Thoracic aorta (tissue), 2 donors: ENCODE results near the gene NUTM2G. TPM values are rescaled to one million over a fixed set of nuclear protein-coding genes. Genes with fewer than 3 reads are reported as not detected.
"Not testable (repeated sequence)": the region's sequence is repeated elsewhere in the genome, so short reads cannot be mapped to it uniquely, and the experiment has no call there.

Source experiments
- ATAC-seq: fragments of 150-250 bp; one replicate; pipeline ENCODE4 v1.8.0; 2017; ENCODE audit warnings: low read depth; ENCODE audit not compliant: insufficient number of reproducible peaks, low FRiP score
- DNase-seq: peaks from one replicate; pipeline ENCODE4 v3.0.0-alpha.2; 2020; ENCODE audit warnings: low spot score
- H3K27ac ChIP-seq, 2 donors: fragments of 200-600 bp; sonication (generic); 1 replicate in 1 of 2; 2 replicates in 1 of 2; pipeline ENCODE4 v1.5.1; 2016; ENCODE audit warnings: mild to moderate bottlenecking in 2 of 2, moderate library complexity in 2 of 2
- H3K27me3 ChIP-seq: fragments of 200-600 bp; sonication (generic); replicated peaks from 2 replicates; pipeline ENCODE4 v1.6.0; 2016; ENCODE audit warnings: mild to moderate bottlenecking; ENCODE audit not compliant: insufficient read depth
- H3K36me3 ChIP-seq: fragments of 200-600 bp; sonication (generic); one replicate; pipeline ENCODE4 v1.5.1; 2016
- H3K4me1 ChIP-seq, 2 donors: fragments of 200-600 bp; sonication (generic); 1 replicate in 1 of 2; 2 replicates in 1 of 2; pipeline versions ENCODE4 v1.5.1 to v1.6.0; 2016; ENCODE audit warnings: low read depth in 2 of 2, mild to moderate bottlenecking in 1 of 2; ENCODE audit not compliant: control insufficient read depth in 1 of 2
- H3K4me3 ChIP-seq: fragments of 200-600 bp; sonication (generic); 2 replicates; pipeline ENCODE4 v1.5.1; 2016; ENCODE audit warnings: mild to moderate bottlenecking
- H3K9me3 ChIP-seq: fragments of 200-600 bp; sonication (generic); 2 replicates; pipeline ENCODE4 v1.5.1; 2016
- total RNA-seq, 2 donors: library from RNA; depleted of rRNA; stranded (reverse); fragments of >200 nt; gene quantifications; one replicate each; pipeline versions ENCODE4 v1.1.0 to v1.2.3, GENCODE V29; 2016

NUTM2G gene
- total RNA-seq, 2 donors from 2014 or later, result not detected

GRCh38 chr9:96984887-96985286 is 56.2 kb downstream of the NUTM2G start:
- not testable (repeated sequence) for H3K4me3 ChIP-seq, H3K27me3 ChIP-seq, H3K9me3 ChIP-seq, DNase-seq, H3K36me3 ChIP-seq, H3K4me1 ChIP-seq, H3K27ac ChIP-seq, ATAC-seq

Other genes starting within 250 kb of the NUTM2G start
- gene ZNF510, start 150.8 kb upstream of the NUTM2G start, total RNA-seq, result 10 to 100 TPM; 12.9 to 17.1 TPM
- gene ZNF782, start 74.3 kb upstream of the NUTM2G start, total RNA-seq, result 10 to 100 TPM; 11.1 to 22.4 TPM
- gene CTSV, start 110.3 kb downstream of the NUTM2G start, total RNA-seq, result under 1 TPM in 1 of 2 donors, not detected in 1; 0.27 TPM